Neuronal stem cell (in vitro differentiated cells): ENCODE results near the gene FTSJ3.
A peak's percentile ranks its signal among the peaks of the same experiment; 100 is the strongest.

Experiments used
- DNase-seq: peaks from one replicate; pipeline ENCODE4 v3.0.0-alpha.2; 2013; ENCODE audit warnings: low spot score
- H2AFZ ChIP-seq: one replicate; pipeline ENCODE4 v1.6.1; 2013; ENCODE audit warnings: mild to moderate bottlenecking, low read length, inconsistent platforms
- H2AK5ac ChIP-seq: 2 replicates; pipeline ENCODE4 v1.6.1; 2013; ENCODE audit warnings: low read depth, mild to moderate bottlenecking, inconsistent platforms, low read length, moderate library complexity, mixed read lengths
- H2BK120ac ChIP-seq: 2 replicates; pipeline ENCODE4 v1.6.1; 2013; ENCODE audit warnings: low read depth, mild to moderate bottlenecking, inconsistent platforms, low read length, moderate library complexity, mixed read lengths
- H2BK12ac ChIP-seq: one replicate; pipeline ENCODE4 v1.6.1; 2013; ENCODE audit warnings: low read length, inconsistent platforms
- H2BK15ac ChIP-seq: 2 replicates; pipeline ENCODE4 v1.6.1; 2013; ENCODE audit warnings: mild to moderate bottlenecking, low read length, inconsistent platforms, mixed read lengths
- H2BK5ac ChIP-seq: one replicate; pipeline ENCODE4 v1.6.1; 2013; ENCODE audit warnings: inconsistent platforms, mild to moderate bottlenecking, low read length, moderate library complexity
- H3K14ac ChIP-seq: one replicate; pipeline ENCODE4 v1.6.1; 2013; ENCODE audit warnings: low read length, inconsistent platforms
- H3K18ac ChIP-seq: 2 replicates; pipeline ENCODE4 v1.6.1; 2013; ENCODE audit warnings: low read length, inconsistent platforms
- H3K23ac ChIP-seq: 2 replicates; pipeline ENCODE4 v1.6.1; 2013; ENCODE audit warnings: low read depth, mild to moderate bottlenecking, mixed read lengths, low read length, inconsistent platforms; ENCODE audit not compliant: poor library complexity
- H3K27ac ChIP-seq: replicated peaks from 3 replicates; pipeline ENCODE4 v1.5.1; 2013; ENCODE audit warnings: low read length, inconsistent platforms
- H3K27me3 ChIP-seq, 3 experiments: 2 replicates each; pipeline ENCODE4 v1.6.1; 2013; ENCODE audit warnings: low read length in 3 of 3, mild to moderate bottlenecking in 2 of 3, inconsistent platforms in 1 of 3, low read depth in 1 of 3, mixed read lengths in 1 of 3, moderate library complexity in 1 of 3; ENCODE audit not compliant: control insufficient read depth in 3 of 3, insufficient read depth in 3 of 3
- H3K36me3 ChIP-seq, 2 donors: replicated peaks in 1 of 2; 2 replicates each; pipeline ENCODE4 v1.6.1; 2013; ENCODE audit warnings: low read length in 2 of 2; ENCODE audit not compliant: control insufficient read depth in 2 of 2, insufficient read depth in 2 of 2
- H3K4ac ChIP-seq: 2 replicates; pipeline ENCODE4 v1.6.1; 2013; ENCODE audit warnings: inconsistent platforms, mild to moderate bottlenecking, low read length, moderate library complexity
- H3K4me1 ChIP-seq, 2 donors: 1 replicate in 1 of 2; 2 replicates in 1 of 2; pipeline ENCODE4 v1.6.1; 2013; ENCODE audit warnings: low read length in 2 of 2, low read depth in 1 of 2; ENCODE audit not compliant: control insufficient read depth in 2 of 2, insufficient read depth in 1 of 2
- H3K4me2 ChIP-seq: one replicate; pipeline ENCODE4 v1.6.1; 2013; ENCODE audit warnings: mild to moderate bottlenecking, low read length, inconsistent platforms; ENCODE audit not compliant: insufficient read depth, poor library complexity, severe bottlenecking
- H3K4me3 ChIP-seq, 2 donors: 2 replicates each; pipeline ENCODE4 v1.5.1; 2013; ENCODE audit warnings: low read length in 2 of 2, mild to moderate bottlenecking in 2 of 2, inconsistent platforms in 1 of 2, moderate library complexity in 1 of 2
- H3K79me1 ChIP-seq: one replicate; pipeline ENCODE4 v1.6.1; 2013; ENCODE audit warnings: low read depth, mild to moderate bottlenecking, inconsistent platforms, low read length, moderate library complexity
- H3K9ac ChIP-seq: one replicate; pipeline ENCODE4 v1.6.1; 2013; ENCODE audit warnings: mild to moderate bottlenecking, low read depth, low read length, inconsistent platforms; ENCODE audit not compliant: poor library complexity
- H3K9me3 ChIP-seq, 2 donors: replicated peaks in 1 of 2; 2 replicates each; pipeline versions ENCODE3 to v1.6.1; 2013; ENCODE audit warnings: low read length in 2 of 2, mild to moderate bottlenecking in 2 of 2, inconsistent platforms in 1 of 2, low read depth in 1 of 2, mixed read lengths in 1 of 2, moderate library complexity in 1 of 2; ENCODE audit not compliant: control insufficient read depth in 2 of 2, insufficient read depth in 1 of 2
- H4K8ac ChIP-seq: one replicate; pipeline ENCODE4 v1.6.1; 2013; ENCODE audit warnings: low read depth, mild to moderate bottlenecking, inconsistent platforms, low read length, moderate library complexity
- H4K91ac ChIP-seq: one replicate; pipeline ENCODE4 v1.6.1; 2013; ENCODE audit warnings: low read length, low read depth, mild to moderate bottlenecking, inconsistent platforms; ENCODE audit not compliant: poor library complexity
- WGBS, 2 donors: extraction: QIAGEN DNeasy Blood & Tissue Kit; methylation state at CpG; one replicate each; pipeline ENCODE4 v1.1.7; 2013; ENCODE audit warnings: missing lambda C conversion rate in 2 of 2, mixed read lengths in 1 of 2; ENCODE audit not compliant: insufficient read length in 2 of 2, insufficient replicate concordance in 1 of 2; ENCODE audit errors: extremely low coverage in 2 of 2; 5-methylcytosine and 5-hydroxymethylcytosine counted together

Gene FTSJ3

GRCh38 chr17:63780507-63780906, 47.0 kb downstream of the FTSJ3 start:
- Histone ChIP-seq H4K91ac (no peak overlapping the region), H3K4ac (no peak overlapping the region), H3K27me3 (no peaks in the 10 kb centered on the region), H2AK5ac (no peak overlapping the region), H2BK12ac (no peak overlapping the region), H3K79me1 (no peaks in the 10 kb centered on the region), H3K14ac (no peak overlapping the region), H3K27ac (no peak overlapping the region), H3K23ac (no peak overlapping the region), H3K4me2 (no peak overlapping the region), H2BK120ac (no peak overlapping the region), H2AFZ (no peak overlapping the region), H3K18ac (no peak overlapping the region), H2BK5ac (no peak overlapping the region), H3K36me3 (peaks cover 7 to 92% of the 10 kb centered on the region in 2 donors), H3K9me3 (no peaks in the 10 kb centered on the region), H3K4me3 (no peak overlapping the region), H4K8ac (no peak overlapping the region), H3K9ac (no peak overlapping the region), H2BK15ac (no peak overlapping the region), H3K4me1 (peaks cover 1 to 6% of the 10 kb centered on the region in 2 donors)
- no CpG with 5 or more reads among the region's 1 CpG for WGBS, 2 donors
- no peak for DNase-seq

GRCh38 chr17:63775420-63775819, 52.0 kb downstream of the FTSJ3 start:
- H2AK5ac ChIP-seq, result no peak overlapping the region
- H3K23ac ChIP-seq, result no peak overlapping the region
- H3K36me3 ChIP-seq, result peaks cover 6 to 49% of the 10 kb centered on the region in 2 donors
- no peak overlapping the region for H3K27ac ChIP-seq
- H4K8ac ChIP-seq, result no peak overlapping the region
- peak overlapping the region; percentile 84 to 99 for H3K4me3 ChIP-seq
- no peak overlapping the region for H2BK120ac ChIP-seq
- H3K4ac ChIP-seq, result no peak overlapping the region
- no peaks in the 10 kb centered on the region for H3K9me3 ChIP-seq
- H2AFZ ChIP-seq, result no peak overlapping the region
- no peaks in the 10 kb centered on the region for H3K27me3 ChIP-seq
- no peak overlapping the region for H2BK12ac ChIP-seq
- H3K9ac ChIP-seq, result no peak overlapping the region
- H2BK5ac ChIP-seq, result no peak overlapping the region
- no peak for DNase-seq
- H3K18ac ChIP-seq, result no peak overlapping the region
- H3K4me1 ChIP-seq, result peaks cover 3 to 6% of the 10 kb centered on the region in 2 donors
- H2BK15ac ChIP-seq, result no peak overlapping the region
- peaks cover 5% of the 10 kb centered on the region for H3K79me1 ChIP-seq
- no peak overlapping the region for H3K14ac ChIP-seq
- H3K4me2 ChIP-seq, result peak overlapping the region; percentile 75
- no peak overlapping the region for H4K91ac ChIP-seq
- no CpG with 5 or more reads among the region's 8 CpGs for WGBS, 2 donors

GRCh38 chr17:63774969-63775265, 52.5 kb downstream of the FTSJ3 start:
- H2AFZ ChIP-seq, result no peak overlapping the region
- H3K4me3 ChIP-seq, result peak overlapping the region; percentile 84 to 99
- H3K4me1 ChIP-seq, result peaks cover 3 to 6% of the 10 kb centered on the region in 2 donors
- no CpG with 5 or more reads among the region's 4 CpGs for WGBS, 2 donors
- no peak overlapping the region for H4K8ac ChIP-seq
- H3K4me2 ChIP-seq, result peak overlapping the region; percentile 75
- peaks cover 6 to 48% of the 10 kb centered on the region in 2 donors for H3K36me3 ChIP-seq
- H3K9me3 ChIP-seq, result no peaks in the 10 kb centered on the region
- H3K4ac ChIP-seq, result no peak overlapping the region
- H3K14ac ChIP-seq, result no peak overlapping the region
- H3K27ac ChIP-seq, result no peak overlapping the region
- no peak overlapping the region for H2BK5ac ChIP-seq
- no peaks in the 10 kb centered on the region for H3K27me3 ChIP-seq
- H2AK5ac ChIP-seq, result no peak overlapping the region
- H2BK15ac ChIP-seq, result no peak overlapping the region
- no peak overlapping the region for H4K91ac ChIP-seq
- peaks cover 5% of the 10 kb centered on the region for H3K79me1 ChIP-seq
- no peak overlapping the region for H2BK12ac ChIP-seq
- DNase-seq, result no peak
- no peak overlapping the region for H3K9ac ChIP-seq
- no peak overlapping the region for H3K18ac ChIP-seq
- H3K23ac ChIP-seq, result no peak overlapping the region
- H2BK120ac ChIP-seq, result no peak overlapping the region

- peak within 1 kb of the TSS; percentile 21 for H2AK5ac ChIP-seq
- H3K4me3 ChIP-seq, result peak within 1 kb of the TSS; percentile 84 to 99
- no peak within 1 kb of the TSS for H3K4ac ChIP-seq
- no peak within 1 kb of the TSS for H2BK12ac ChIP-seq
- DNase-seq, result no peak
- H4K8ac ChIP-seq, result no peak within 1 kb of the TSS
- H3K9ac ChIP-seq, result peak within 1 kb of the TSS; percentile 93
- H3K27ac ChIP-seq, result peak within 1 kb of the TSS; percentile 94
- H3K4me1 ChIP-seq, result peaks cover 3 to 6% of the 10 kb centered on the region in 2 donors
- no peaks in the 10 kb centered on the region for H3K9me3 ChIP-seq
- H2BK5ac ChIP-seq, result peak within 1 kb of the TSS; percentile 73
- H2BK120ac ChIP-seq, result no peak within 1 kb of the TSS
- H3K79me1 ChIP-seq, result peaks cover 5% of the 10 kb centered on the region
- H3K14ac ChIP-seq, result peak within 1 kb of the TSS; percentile 86
- H2AFZ ChIP-seq, result peak within 1 kb of the TSS; percentile 85
- H3K27me3 ChIP-seq, result no peaks in the 10 kb centered on the region
- no CpG with 5 or more reads among the region's 67 CpGs for WGBS, 2 donors
- H3K18ac ChIP-seq, result peak within 1 kb of the TSS; percentile 99
- peaks cover 6 to 43% of the 10 kb centered on the region in 2 donors for H3K36me3 ChIP-seq
- peak within 1 kb of the TSS; percentile 65 for H4K91ac ChIP-seq
- H2BK15ac ChIP-seq, result peak within 1 kb of the TSS; percentile 62
- H3K23ac ChIP-seq, result peak within 1 kb of the TSS; percentile 92
- H3K4me2 ChIP-seq, result peak within 1 kb of the TSS; percentile 75
Measured at GRCh38 chr17:63774141-63774968, 53.1 kb downstream of the FTSJ3 start, which contains the start of gene DDX42. Gene DDX42, plus strand, starts transcription at chr17:63774170. Its CDS starts 12,880 bp downstream, at chr17:63787050.
